ENCODE data around the gene ZBTB8OS.

ZBTB8OS gene

GRCh38 chr1:32606565-32607371, 43.6 kb downstream of the ZBTB8OS start:
- DNase-seq = no peak

GRCh38 chr1:32605711-32606424, 44.5 kb downstream of the ZBTB8OS start:
- no peak for DNase-seq

- DNase-seq = no peak
Observed at GRCh38 chr1:32600034-32600433, 50.3 kb downstream of the ZBTB8OS start.

GRCh38 chr1:32592943-32593342, 57.4 kb downstream of the ZBTB8OS start:
- no peak for DNase-seq

GRCh38 chr1:32580348-32581017, 69.9 kb downstream of the ZBTB8OS start:
- no peak for DNase-seq
